ENCODE results near the gene RPL27. TPM values are rescaled to one million over a fixed set of nuclear protein-coding genes. Genes with fewer than 3 reads are reported as not detected.
A peak's percentile ranks its signal among the peaks of the same experiment; 100 is the strongest.

RPL27 gene
- total and polyA plus RNA-seq, 3 donors from 2014 or later = 457 to 1,036 (median 634) TPM

- peak overlapping the region in 1 of 2 donors; percentile 32 for H3K27ac ChIP-seq
- intact Hi-C loops (cut with DNase I; ENCODE audit: low total_unique reads) = no loop called here
- H3K4me1 ChIP-seq = peaks cover 47% of the 10 kb centered on the region
Observed at GRCh38 chr17:43010667-43011308, 12.6 kb downstream of the RPL27 start.

GRCh38 chr17:43011728-43012472, 13.7 kb downstream of the RPL27 start:
- Histone ChIP-seq H3K9me3 (no peaks in the 10 kb centered on the region), H3K27ac (peak overlapping the region in 1 of 2 donors; percentile 55), H3K4me1 (peaks cover 52% of the 10 kb centered on the region), H3K27me3 (no peaks in the 10 kb centered on the region), H3K36me3 (ENCODE audit: low read depth, missing control alignments) (no peaks in the 10 kb centered on the region), H3K4me3 (no peak overlapping the region)
- TF ChIP-seq POLR2A (IDR thresholded peaks at IDR 0.05) (no peak), CTCF (IDR thresholded peaks at IDR 0.05) (no peak)
- no peak for DNase-seq
- WGBS, 2 donors = 63 to 64% methylated on average over 15 of the region's 15 CpGs
- intact Hi-C loops (cut with DNase I; ENCODE audit: low total_unique reads) = no loop called here

More at GRCh38 chr17:43010667-43011308, 12.6 kb downstream of the RPL27 start:
- no peaks in the 10 kb centered on the region for H3K9me3 ChIP-seq
- H3K4me3 ChIP-seq = no peak overlapping the region
- no peaks in the 10 kb centered on the region for H3K36me3 ChIP-seq (ENCODE audit: low read depth, missing control alignments)
- WGBS, 2 donors = 61 to 65% methylated on average over 3 to 5 of the region's 5 CpGs
- DNase-seq = no peak
- no peaks in the 10 kb centered on the region for H3K27me3 ChIP-seq
- TF ChIP-seq CTCF (IDR thresholded peaks at IDR 0.05) (no peak), POLR2A (IDR thresholded peaks at IDR 0.05) (no peak)

GRCh38 chr17:43013296-43013695, 15.1 kb downstream of the RPL27 start:
- no peaks in the 10 kb centered on the region for H3K36me3 ChIP-seq (ENCODE audit: low read depth, missing control alignments)
- peaks cover 53% of the 10 kb centered on the region for H3K4me1 ChIP-seq
- intact Hi-C loops (cut with DNase I; ENCODE audit: low total_unique reads) = no loop called here
- WGBS, 2 donors = 76 to 91% methylated on average over 4 to 8 of the region's 8 CpGs
- no peak overlapping the region for H3K4me3 ChIP-seq
- no peaks in the 10 kb centered on the region for H3K27me3 ChIP-seq
- TF ChIP-seq POLR2A (IDR thresholded peaks at IDR 0.05) (no peak), CTCF (IDR thresholded peaks at IDR 0.05) (no peak)
- H3K9me3 ChIP-seq = no peaks in the 10 kb centered on the region
- no peak overlapping the region for H3K27ac ChIP-seq
- no peak for DNase-seq

- no peaks in the 10 kb centered on the region for H3K27me3 ChIP-seq
- no peak overlapping the region for H3K4me3 ChIP-seq
- no peak overlapping the region for H3K27ac ChIP-seq
- intact Hi-C loops (cut with DNase I; ENCODE audit: low total_unique reads) = no loop called here
- TF ChIP-seq CTCF (IDR thresholded peaks at IDR 0.05) (no peak), POLR2A (IDR thresholded peaks at IDR 0.05) (no peak)
- H3K36me3 ChIP-seq (ENCODE audit: low read depth, missing control alignments) = no peaks in the 10 kb centered on the region
- H3K4me1 ChIP-seq = peaks cover 57% of the 10 kb centered on the region
- WGBS, 2 donors = 60 to 77% methylated on average over 11 to 12 of the region's 12 CpGs
- no peak for DNase-seq
- H3K9me3 ChIP-seq = no peaks in the 10 kb centered on the region
Observed at GRCh38 chr17:43014020-43014648, 15.9 kb downstream of the RPL27 start.
